GM18499 (cell line): Measurements from ENCODE around the gene PFKP.

Source experiments
- ATAC-seq: cut with Tn5 transposase; IDR thresholded peaks from one replicate; pipeline ENCODE4 v1.9.1; 2021; ENCODE audit warnings: moderate number of reproducible peaks; ENCODE audit not compliant: insufficient read depth, unreplicated experiment

Gene PFKP

GRCh38 chr10:3068201-3068967 lies 1.0 kb downstream of the PFKP start:
- no peak for ATAC-seq

GRCh38 chr10:3068968-3069737 lies 1.8 kb downstream of the PFKP start:
- no peak for ATAC-seq

GRCh38 chr10:3069876-3070275 lies 2.5 kb downstream of the PFKP start:
- no peak for ATAC-seq

GRCh38 chr10:3071405-3072198 lies 4.3 kb downstream of the PFKP start:
- no peak for ATAC-seq

- ATAC-seq = no peak
Measured at GRCh38 chr10:3072641-3073360, 5.5 kb downstream of the PFKP start.

GRCh38 chr10:3074145-3074665 lies 6.9 kb downstream of the PFKP start:
- ATAC-seq = no peak

- ATAC-seq = no peak
Measured at GRCh38 chr10:3074985-3075600, 7.7 kb downstream of the PFKP start.

GRCh38 chr10:3076138-3076537 lies 8.8 kb downstream of the PFKP start:
- no peak for ATAC-seq

- ATAC-seq = no peak
Measured at GRCh38 chr10:3077509-3077908, 10.2 kb downstream of the PFKP start.

- ATAC-seq = no peak
Measured at GRCh38 chr10:3077940-3078630, 10.7 kb downstream of the PFKP start.

- ATAC-seq = no peak
Measured at GRCh38 chr10:3081383-3081981, 14.1 kb downstream of the PFKP start.

GRCh38 chr10:3082290-3082689 lies 14.9 kb downstream of the PFKP start:
- no peak for ATAC-seq

- no peak for ATAC-seq
Measured at GRCh38 chr10:3085785-3086567, 18.6 kb downstream of the PFKP start.

GRCh38 chr10:3090388-3090787 lies 23.0 kb downstream of the PFKP start:
- no peak for ATAC-seq

- no peak for ATAC-seq
Measured at GRCh38 chr10:3090914-3091787, 23.8 kb downstream of the PFKP start.

- ATAC-seq = no peak
Measured at GRCh38 chr10:3091921-3092320, 24.6 kb downstream of the PFKP start.

GRCh38 chr10:3093996-3094395 lies 26.6 kb downstream of the PFKP start:
- no peak for ATAC-seq
